GM23338 (cell line): ENCODE data around the gene PAQR8. TPM values are rescaled to one million over a fixed set of nuclear protein-coding genes. Genes with fewer than 3 reads are reported as not detected.

Source experiments
- ATAC-seq: fragments of 200-7000 bp; cut with Tn5 transposase; 3 replicates; pipeline ENCODE4 v1.9.1; 2020
- DNase-seq: peaks from one replicate; pipeline ENCODE4 v3.0.0-alpha.2; 2015; ENCODE audit warnings: low spot score
- H2AFZ ChIP-seq: fragments of 200-600 bp; sonication (generic); 2 replicates; pipeline ENCODE4 v1.8.0; 2016; ENCODE audit warnings: antibody characterized with exemption, mild to moderate bottlenecking, moderate library complexity
- H3F3A ChIP-seq: fragments of 200-600 bp; sonication (generic); replicated peaks from 2 replicates; pipeline ENCODE4 v1.8.0; 2017; ENCODE audit warnings: antibody characterized with exemption, mixed run types, low read depth
- H3K27ac ChIP-seq: fragments of 200-600 bp; sonication (generic); 2 replicates; pipeline ENCODE4 v1.6.1; 2016; ENCODE audit warnings: low read depth
- H3K27me3 ChIP-seq: fragments of 200-600 bp; sonication (generic); 2 replicates; pipeline ENCODE4 v1.8.0; 2016; ENCODE audit warnings: mild to moderate bottlenecking, mixed run types, moderate library complexity; ENCODE audit not compliant: insufficient read depth
- H3K36me3 ChIP-seq: fragments of 200-600 bp; sonication (generic); 2 replicates; pipeline ENCODE4 v1.8.0; 2016; ENCODE audit warnings: mild to moderate bottlenecking; ENCODE audit not compliant: insufficient read depth
- H3K4me1 ChIP-seq: fragments of 200-600 bp; sonication (generic); 2 replicates; pipeline ENCODE4 v1.8.0; 2016; ENCODE audit warnings: mild to moderate bottlenecking, moderate library complexity; ENCODE audit not compliant: insufficient read depth
- H3K4me2 ChIP-seq: fragments of 200-600 bp; sonication (generic); 2 replicates; pipeline ENCODE4 v1.7.1; 2017; ENCODE audit warnings: mixed run types
- H3K4me3 ChIP-seq: fragments of 200-600 bp; sonication (generic); 2 replicates; pipeline ENCODE4 v1.6.1; 2016; ENCODE audit warnings: mixed run types
- H3K79me2 ChIP-seq: fragments of 200-600 bp; sonication (generic); replicated peaks from 2 replicates; pipeline ENCODE4 v1.8.0; 2017; ENCODE audit warnings: mild to moderate bottlenecking; ENCODE audit not compliant: insufficient read depth
- H3K9me2 ChIP-seq: fragments of 200-600 bp; sonication (generic); 2 replicates; pipeline ENCODE4 v1.8.0; 2017; ENCODE audit not compliant: insufficient read depth
- H4K20me1 ChIP-seq: fragments of 200-600 bp; sonication (generic); replicated peaks from 2 replicates; pipeline ENCODE4 v1.8.0; 2017; ENCODE audit warnings: mild to moderate bottlenecking; ENCODE audit not compliant: insufficient read depth
- H3K27ac Mint-ChIP-seq: 2 replicates; pipeline ENCODE4 v1.8.0; 2020; ENCODE audit warnings: inconsistent platforms, mild to moderate bottlenecking, moderate library complexity, mixed read lengths
- H3K27me3 Mint-ChIP-seq: 3 replicates; pipeline ENCODE4 v1.8.0; 2022; ENCODE audit warnings: low read depth, mild to moderate bottlenecking, moderate library complexity, mixed read lengths, inconsistent platforms; ENCODE audit not compliant: insufficient read depth, poor library complexity
- H3K36me3 Mint-ChIP-seq: 3 replicates; pipeline ENCODE4 v1.8.0; 2021; ENCODE audit warnings: low read depth, mild to moderate bottlenecking, inconsistent platforms, moderate library complexity, mixed read lengths
- H3K4me1 Mint-ChIP-seq: 3 replicates; pipeline ENCODE4 v1.8.0; 2020; ENCODE audit warnings: mild to moderate bottlenecking, inconsistent platforms, mixed read lengths
- H3K4me3 Mint-ChIP-seq: 3 replicates; pipeline ENCODE4 v1.8.0; 2021; ENCODE audit warnings: moderate library complexity, mild to moderate bottlenecking, inconsistent platforms, mixed read lengths
- H3K9me3 Mint-ChIP-seq: 3 replicates; pipeline ENCODE4 v1.8.0; 2020; ENCODE audit warnings: moderate library complexity, mild to moderate bottlenecking, inconsistent platforms, mixed read lengths
- CREB1 ChIP-seq: fragments of 250-450 bp; sonication (Bioruptor Pico); IDR thresholded peaks from 2 replicates; pipeline ENCODE4 v1.5.0; 2020; ENCODE audit warnings: low read depth, mild to moderate bottlenecking, moderate library complexity
- EZH2 ChIP-seq: fragments of 200-600 bp; sonication (generic); IDR thresholded peaks from one replicate; pipeline ENCODE4 v1.8.0; 2017; ENCODE audit warnings: antibody characterized with exemption, mild to moderate bottlenecking, low read depth; ENCODE audit not compliant: unreplicated experiment
- EZH2phosphoT487 ChIP-seq: fragments of 200-600 bp; sonication (generic); IDR thresholded peaks from one replicate; pipeline ENCODE4 v1.8.1; 2018; ENCODE audit warnings: antibody characterized with exemption; ENCODE audit not compliant: unreplicated experiment
- JUNB ChIP-seq: IDR thresholded peaks from one replicate; pipeline ENCODE4 v1.6.1; 2016; ENCODE audit warnings: antibody characterized with exemption; ENCODE audit not compliant: unreplicated experiment
- POLR2AphosphoS5 ChIP-seq: IDR thresholded peaks from 2 replicates; pipeline ENCODE4 v1.6.1; 2016; ENCODE audit warnings: antibody characterized with exemption, low read depth
- STAT1 ChIP-seq: IDR thresholded peaks from one replicate; pipeline ENCODE4 v1.6.1; 2016; ENCODE audit warnings: antibody characterized with exemption; ENCODE audit not compliant: unreplicated experiment
- ZNF114 ChIP-seq: fragments of 250-450 bp; sonication (Bioruptor Pico); IDR thresholded peaks from 2 replicates; pipeline ENCODE4 v1.5.0; 2020; ENCODE audit warnings: mild to moderate bottlenecking, moderate library complexity
- ZNF331 ChIP-seq: fragments of 250-450 bp; sonication (Bioruptor Pico); IDR thresholded peaks from 2 replicates; pipeline ENCODE4 v1.5.0; 2020; ENCODE audit warnings: low read depth, mild to moderate bottlenecking, moderate library complexity
- ZNF462 ChIP-seq: fragments of 250-450 bp; sonication (Bioruptor Pico); IDR thresholded peaks from 2 replicates; pipeline ENCODE4 v1.5.0; 2020; ENCODE audit warnings: mild to moderate bottlenecking, moderate library complexity
- polyA plus RNA-seq: library from polyadenylated mRNA; unstranded; fragments of >200 nt; fragmentation: Nextera tagmentation; extraction: Ambion mirVana; gene quantifications from 2 replicates; pipeline ENCODE4 v1.2.1, GENCODE V29; 2016
- total RNA-seq: library from RNA; depleted of rRNA; stranded (reverse); fragments of >200 nt; shearing (Covaris generic); gene quantifications from 2 replicates; pipeline ENCODE4 v1.2.3, GENCODE V29; 2014
- TF ChIP-seq, protein P1 (sequence below): IDR thresholded peaks from one replicate; pipeline ENCODE4 v1.6.1; 2018; ENCODE audit warnings: antibody characterized with exemption; ENCODE audit not compliant: unreplicated experiment
- TF ChIP-seq, protein P2 (sequence below), 2 experiments: fragments of 200-600 bp in 1 of 2; sonication (generic) in 1 of 2; conservative IDR thresholded peaks; 2 replicates each; pipeline versions ENCODE4 v1.5.1 to v1.6.1; 2016 to 2017; ENCODE audit warnings: antibody characterized with exemption in 2 of 2, low read depth in 2 of 2, mild to moderate bottlenecking in 2 of 2, moderate library complexity in 1 of 2

Gene PAQR8
- total and polyA plus RNA-seq, 2 experiments from 2014 or later, result 3.6 to 11.2 TPM

DNA sequence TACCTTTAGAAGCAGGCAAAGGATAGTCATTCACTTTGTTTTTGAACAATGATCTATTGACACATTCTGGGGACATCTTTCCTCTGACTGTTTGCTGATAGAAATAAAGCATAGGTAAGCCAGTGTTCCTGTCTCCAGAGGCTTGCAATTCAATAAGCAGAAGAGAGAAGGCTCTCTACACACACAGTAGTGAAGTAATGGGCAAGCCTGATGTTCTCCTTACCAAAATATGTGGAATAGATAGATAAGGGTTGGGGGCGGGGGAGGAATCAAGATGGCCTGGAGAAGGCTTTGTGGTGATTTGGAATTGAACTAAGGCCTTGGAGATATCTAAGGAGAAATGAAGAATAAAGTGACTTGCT is 27.3 kb downstream of the PAQR8 start:
- no peak overlapping the region for H3K27ac ChIP-seq

More for the DNA sequence above, 27.3 kb downstream of the PAQR8 start:
- H3K4me2 ChIP-seq, result no peak overlapping the region
- no peak overlapping the region for H3K4me3 Mint-ChIP-seq
- H3K9me2 ChIP-seq, result no peaks in the 10 kb centered on the region
- DNase-seq (no peak), ATAC-seq (no peak)
- no peaks in the 10 kb centered on the region for H3F3A ChIP-seq
- H3K27me3 Mint-ChIP-seq, result no peaks in the 10 kb centered on the region
- no peaks in the 10 kb centered on the region for H3K79me2 ChIP-seq
- H3K9me3 Mint-ChIP-seq, result peaks cover 27% of the 10 kb centered on the region; the same call in 2 of the 3 replicates
- no peaks in the 10 kb centered on the region for H3K4me1 ChIP-seq
- no peak overlapping the region for H3K27ac Mint-ChIP-seq
- no peak overlapping the region for H2AFZ ChIP-seq
- no peaks in the 10 kb centered on the region; the same call in 1 of the 2 replicates for H4K20me1 ChIP-seq
- TF ChIP-seq POLR2AphosphoS5 (no peak), STAT1 (no peak), EZH2 (no peak), CREB1 (CRISPR knock-in tag) (no peak), ZNF462 (no peak), ZNF331 (no peak), ZNF114 (no peak), EZH2phosphoT487 (no peak), JUNB (no peak)
- TF ChIP-seq, protein P1, sequence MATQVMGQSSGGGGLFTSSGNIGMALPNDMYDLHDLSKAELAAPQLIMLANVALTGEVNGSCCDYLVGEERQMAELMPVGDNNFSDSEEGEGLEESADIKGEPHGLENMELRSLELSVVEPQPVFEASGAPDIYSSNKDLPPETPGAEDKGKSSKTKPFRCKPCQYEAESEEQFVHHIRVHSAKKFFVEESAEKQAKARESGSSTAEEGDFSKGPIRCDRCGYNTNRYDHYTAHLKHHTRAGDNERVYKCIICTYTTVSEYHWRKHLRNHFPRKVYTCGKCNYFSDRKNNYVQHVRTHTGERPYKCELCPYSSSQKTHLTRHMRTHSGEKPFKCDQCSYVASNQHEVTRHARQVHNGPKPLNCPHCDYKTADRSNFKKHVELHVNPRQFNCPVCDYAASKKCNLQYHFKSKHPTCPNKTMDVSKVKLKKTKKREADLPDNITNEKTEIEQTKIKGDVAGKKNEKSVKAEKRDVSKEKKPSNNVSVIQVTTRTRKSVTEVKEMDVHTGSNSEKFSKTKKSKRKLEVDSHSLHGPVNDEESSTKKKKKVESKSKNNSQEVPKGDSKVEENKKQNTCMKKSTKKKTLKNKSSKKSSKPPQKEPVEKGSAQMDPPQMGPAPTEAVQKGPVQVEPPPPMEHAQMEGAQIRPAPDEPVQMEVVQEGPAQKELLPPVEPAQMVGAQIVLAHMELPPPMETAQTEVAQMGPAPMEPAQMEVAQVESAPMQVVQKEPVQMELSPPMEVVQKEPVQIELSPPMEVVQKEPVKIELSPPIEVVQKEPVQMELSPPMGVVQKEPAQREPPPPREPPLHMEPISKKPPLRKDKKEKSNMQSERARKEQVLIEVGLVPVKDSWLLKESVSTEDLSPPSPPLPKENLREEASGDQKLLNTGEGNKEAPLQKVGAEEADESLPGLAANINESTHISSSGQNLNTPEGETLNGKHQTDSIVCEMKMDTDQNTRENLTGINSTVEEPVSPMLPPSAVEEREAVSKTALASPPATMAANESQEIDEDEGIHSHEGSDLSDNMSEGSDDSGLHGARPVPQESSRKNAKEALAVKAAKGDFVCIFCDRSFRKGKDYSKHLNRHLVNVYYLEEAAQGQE, result no peak
- TF ChIP-seq, protein P2, sequence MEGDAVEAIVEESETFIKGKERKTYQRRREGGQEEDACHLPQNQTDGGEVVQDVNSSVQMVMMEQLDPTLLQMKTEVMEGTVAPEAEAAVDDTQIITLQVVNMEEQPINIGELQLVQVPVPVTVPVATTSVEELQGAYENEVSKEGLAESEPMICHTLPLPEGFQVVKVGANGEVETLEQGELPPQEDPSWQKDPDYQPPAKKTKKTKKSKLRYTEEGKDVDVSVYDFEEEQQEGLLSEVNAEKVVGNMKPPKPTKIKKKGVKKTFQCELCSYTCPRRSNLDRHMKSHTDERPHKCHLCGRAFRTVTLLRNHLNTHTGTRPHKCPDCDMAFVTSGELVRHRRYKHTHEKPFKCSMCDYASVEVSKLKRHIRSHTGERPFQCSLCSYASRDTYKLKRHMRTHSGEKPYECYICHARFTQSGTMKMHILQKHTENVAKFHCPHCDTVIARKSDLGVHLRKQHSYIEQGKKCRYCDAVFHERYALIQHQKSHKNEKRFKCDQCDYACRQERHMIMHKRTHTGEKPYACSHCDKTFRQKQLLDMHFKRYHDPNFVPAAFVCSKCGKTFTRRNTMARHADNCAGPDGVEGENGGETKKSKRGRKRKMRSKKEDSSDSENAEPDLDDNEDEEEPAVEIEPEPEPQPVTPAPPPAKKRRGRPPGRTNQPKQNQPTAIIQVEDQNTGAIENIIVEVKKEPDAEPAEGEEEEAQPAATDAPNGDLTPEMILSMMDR (conservative IDR thresholded peaks at IDR 0.05; ENCODE audit: low read depth in 2 of 2), result no peak
- no peaks in the 10 kb centered on the region for H3K36me3 ChIP-seq
- H3K4me1 Mint-ChIP-seq, result no peaks in the 10 kb centered on the region
- H3K27me3 ChIP-seq, result no peaks in the 10 kb centered on the region
- H3K4me3 ChIP-seq, result no peak overlapping the region
- H3K36me3 Mint-ChIP-seq, result peaks cover 16% of the 10 kb centered on the region; the same call in 2 of the 3 replicates
